ENCODE measurements around the gene LMBR1. TPM values are rescaled to one million over a fixed set of nuclear protein-coding genes. Genes with fewer than 3 reads are reported as not detected.
"Not testable (repeated sequence)": the region's sequence is repeated elsewhere in the genome, so short reads cannot be mapped to it uniquely, and the experiment has no call there.

Gene LMBR1
- total RNA-seq, 2 experiments from 2014 or later = 42.7 to 50.6 TPM

- no peak for DNase-seq
- Mint-ChIP-seq H3K36me3 (ENCODE audit: low read depth) (peaks cover 83% of the 10 kb centered on the region), H3K9me3 (peaks cover 46% of the 10 kb centered on the region), H3K27me3 (no peaks in the 10 kb centered on the region), H3K27ac (peak overlapping the region; percentile 4), H3K4me3 (no peak overlapping the region), H3K4me1 (ENCODE audit: low read depth) (peaks cover 6% of the 10 kb centered on the region)
- TF ChIP-seq, protein P1, sequence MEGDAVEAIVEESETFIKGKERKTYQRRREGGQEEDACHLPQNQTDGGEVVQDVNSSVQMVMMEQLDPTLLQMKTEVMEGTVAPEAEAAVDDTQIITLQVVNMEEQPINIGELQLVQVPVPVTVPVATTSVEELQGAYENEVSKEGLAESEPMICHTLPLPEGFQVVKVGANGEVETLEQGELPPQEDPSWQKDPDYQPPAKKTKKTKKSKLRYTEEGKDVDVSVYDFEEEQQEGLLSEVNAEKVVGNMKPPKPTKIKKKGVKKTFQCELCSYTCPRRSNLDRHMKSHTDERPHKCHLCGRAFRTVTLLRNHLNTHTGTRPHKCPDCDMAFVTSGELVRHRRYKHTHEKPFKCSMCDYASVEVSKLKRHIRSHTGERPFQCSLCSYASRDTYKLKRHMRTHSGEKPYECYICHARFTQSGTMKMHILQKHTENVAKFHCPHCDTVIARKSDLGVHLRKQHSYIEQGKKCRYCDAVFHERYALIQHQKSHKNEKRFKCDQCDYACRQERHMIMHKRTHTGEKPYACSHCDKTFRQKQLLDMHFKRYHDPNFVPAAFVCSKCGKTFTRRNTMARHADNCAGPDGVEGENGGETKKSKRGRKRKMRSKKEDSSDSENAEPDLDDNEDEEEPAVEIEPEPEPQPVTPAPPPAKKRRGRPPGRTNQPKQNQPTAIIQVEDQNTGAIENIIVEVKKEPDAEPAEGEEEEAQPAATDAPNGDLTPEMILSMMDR (IDR thresholded peaks at IDR 0.05) = no peak
- ATAC-seq = no peak
- intact Hi-C loops (cut with micrococcal nuclease) = no loop called here
- CTCF ChIA-PET = no interaction called here
- POLR2A ChIA-PET = no interaction called here
These were observed 34.5 kb downstream of the LMBR1 start for GRCh38 chr7:156858523-156858922.

DNA sequence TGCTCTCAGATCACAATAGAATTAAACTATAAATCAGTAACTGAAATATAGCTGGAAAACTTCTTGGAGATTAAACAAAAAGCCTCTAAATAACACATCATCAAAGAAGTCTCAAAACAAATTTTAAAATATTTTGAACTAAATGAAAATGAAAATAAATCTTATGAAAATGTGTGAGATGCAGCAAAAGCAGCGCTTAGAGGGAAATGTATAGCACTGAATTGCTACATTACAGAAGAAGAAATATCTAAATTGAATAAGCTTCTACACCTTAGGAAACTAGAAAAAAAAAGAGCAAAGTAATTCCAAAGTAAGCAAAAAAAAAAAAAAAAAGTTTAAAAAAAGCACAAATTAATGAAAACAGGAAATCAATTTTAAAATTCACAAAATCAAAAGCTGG is 35.2 kb downstream of the LMBR1 start:
- TF ChIP-seq, protein P1 (IDR thresholded peaks at IDR 0.05) = no peak

DNA sequence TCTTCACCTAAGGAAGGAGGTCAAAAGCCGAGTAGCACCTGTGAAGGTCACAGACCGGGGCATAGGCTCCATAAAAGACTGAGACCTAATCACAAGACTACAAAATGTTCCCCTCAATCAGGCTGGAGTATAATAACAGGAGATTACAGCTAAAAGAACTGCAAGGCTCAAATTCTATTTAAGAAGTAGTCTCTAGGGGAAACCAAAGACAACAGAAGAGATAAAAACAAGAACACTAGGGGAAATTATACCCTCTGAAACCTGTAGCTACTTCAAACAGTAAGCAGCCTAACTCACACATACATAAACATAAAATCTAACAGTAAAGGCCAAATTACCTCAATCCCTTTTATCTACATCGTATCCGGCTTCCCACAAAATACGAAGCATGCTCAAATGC is 38.3 kb downstream of the LMBR1 start:
- intact Hi-C loops (cut with micrococcal nuclease) = no loop called here
- Mint-ChIP-seq H3K4me3 (no peak overlapping the region), H3K4me1 (ENCODE audit: low read depth) (peaks cover 12% of the 10 kb centered on the region), H3K36me3 (ENCODE audit: low read depth) (peaks cover 61% of the 10 kb centered on the region), H3K27ac (no peak overlapping the region), H3K27me3 (no peaks in the 10 kb centered on the region), H3K9me3 (peaks cover 29% of the 10 kb centered on the region)
- no peak for DNase-seq
- TF ChIP-seq, protein P1 (IDR thresholded peaks at IDR 0.05) = no peak
- POLR2A ChIA-PET = no interaction called here
- CTCF ChIA-PET = no interaction called here
- no peak for ATAC-seq

More for the DNA sequence above, 35.2 kb downstream of the LMBR1 start:
- Mint-ChIP-seq H3K4me1 (ENCODE audit: low read depth) (peaks cover 4% of the 10 kb centered on the region), H3K27ac (no peak overlapping the region), H3K27me3 (no peaks in the 10 kb centered on the region), H3K36me3 (ENCODE audit: low read depth) (peaks cover 77% of the 10 kb centered on the region), H3K4me3 (no peak overlapping the region), H3K9me3 (peaks cover 43% of the 10 kb centered on the region)
- ATAC-seq (no peak), DNase-seq (no peak)
- intact Hi-C loops (cut with micrococcal nuclease) = no loop called here
- ChIA-PET CTCF (no interaction called here), POLR2A (no interaction called here)

- no peaks in the 10 kb centered on the region for H3K27me3 Mint-ChIP-seq
- no peak overlapping the region for H3K27ac Mint-ChIP-seq
- peaks cover 10% of the 10 kb centered on the region for H3K9me3 Mint-ChIP-seq
- DNase-seq = no peak
- intact Hi-C loops (cut with micrococcal nuclease) = no loop called here
- H3K4me3 Mint-ChIP-seq = no peak overlapping the region
- POLR2A ChIA-PET = no interaction called here
- H3K36me3 Mint-ChIP-seq (ENCODE audit: low read depth) = peaks cover 25% of the 10 kb centered on the region
- TF ChIP-seq, protein P1 (IDR thresholded peaks at IDR 0.05) = no peak
- H3K4me1 Mint-ChIP-seq (ENCODE audit: low read depth) = peaks cover 40% of the 10 kb centered on the region
- CTCF ChIA-PET = no interaction called here
- ATAC-seq = no peak
These were observed 44.0 kb downstream of the LMBR1 start for GRCh38 chr7:156848979-156849378.

GRCh38 chr7:156845379-156846101 is 47.4 kb downstream of the LMBR1 start:
- Mint-ChIP-seq H3K4me3 (no peak overlapping the region), H3K36me3 (ENCODE audit: low read depth) (peaks cover 16% of the 10 kb centered on the region), H3K4me1 (ENCODE audit: low read depth) (peaks cover 32% of the 10 kb centered on the region), H3K9me3 (peaks cover 5% of the 10 kb centered on the region), H3K27ac (no peak overlapping the region), H3K27me3 (no peaks in the 10 kb centered on the region)
- TF ChIP-seq, protein P1 (IDR thresholded peaks at IDR 0.05) = no peak
- no peak for ATAC-seq
- intact Hi-C loops (cut with micrococcal nuclease) = no loop called here
- CTCF ChIA-PET = no interaction called here
- no peak for DNase-seq
- POLR2A ChIA-PET = no interaction called here

GRCh38 chr7:156843582-156843981 is 49.4 kb downstream of the LMBR1 start:
- DNase-seq; ATAC-seq; H3K9me3 Mint-ChIP-seq; H3K4me3 Mint-ChIP-seq; intact Hi-C loops (cut with micrococcal nuclease); H3K27me3 Mint-ChIP-seq; H3K36me3 Mint-ChIP-seq (ENCODE audit: low read depth); H3K27ac Mint-ChIP-seq: not testable (repeated sequence)
- peaks cover 30% of the 10 kb centered on the region for H3K4me1 Mint-ChIP-seq (ENCODE audit: low read depth)
- CTCF ChIA-PET = interaction anchor here (1.2 kb wide), 1 partner anchor 18 kb away, joined by 4 read pairs; no protein-coding TSS in a partner anchor
- POLR2A ChIA-PET = interaction anchor here (0.6 kb wide), 1 partner anchor 37 kb away, joined by 4 read pairs; no protein-coding TSS in a partner anchor
